GM19035 (cell line): ENCODE measurements around the gene NUP205.

Experiments
- ATAC-seq: cut with Tn5 transposase; IDR thresholded peaks from one replicate; pipeline ENCODE4 v1.9.1; 2021; ENCODE audit not compliant: unreplicated experiment

The NUP205 gene

GRCh38 chr7:135557455-135558336 lies at the start of gene NUP205:
Gene NUP205 (plus strand): TSS chr7:135557917. CDS start chr7:135557945, 28 bp downstream.
- peak; percentile 75 for ATAC-seq

- ATAC-seq: peak; percentile 19
Measured at GRCh38 chr7:135508883-135509588, 48.7 kb upstream of the NUP205 start.

GRCh38 chr7:135509589-135509838 lies 48.2 kb upstream of the NUP205 start:
- ATAC-seq: no peak

GRCh38 chr7:135509839-135510591 lies 47.7 kb upstream of the NUP205 start, which contains the start of gene CNOT4:
Gene CNOT4 (minus strand): TSS chr7:135510102. CDS start chr7:135438331, 71,771 bp downstream.
- ATAC-seq: peak; percentile 96

- no peak for ATAC-seq
Measured at GRCh38 chr7:135510592-135511183, 47.0 kb upstream of the NUP205 start.

- ATAC-seq: peak; percentile 28
Measured at GRCh38 chr7:135512135-135512887, 45.4 kb upstream of the NUP205 start.

- ATAC-seq: no peak
Measured at GRCh38 chr7:135514856-135515255, 42.9 kb upstream of the NUP205 start.

- ATAC-seq: no peak
Measured at GRCh38 chr7:135517060-135517459, 40.7 kb upstream of the NUP205 start.

GRCh38 chr7:135518748-135519147 lies 39.0 kb upstream of the NUP205 start:
- ATAC-seq: no peak

- no peak for ATAC-seq
Measured at GRCh38 chr7:135519233-135519688, 38.5 kb upstream of the NUP205 start.

- ATAC-seq: no peak
Measured at GRCh38 chr7:135519871-135520270, 37.8 kb upstream of the NUP205 start.

- ATAC-seq: no peak
Measured at GRCh38 chr7:135522509-135522908, 35.2 kb upstream of the NUP205 start.

GRCh38 chr7:135523146-135523545 lies 34.6 kb upstream of the NUP205 start:
- ATAC-seq: no peak

GRCh38 chr7:135525426-135525825 lies 32.3 kb upstream of the NUP205 start:
- no peak for ATAC-seq

- no peak for ATAC-seq
Measured at GRCh38 chr7:135527025-135527424, 30.7 kb upstream of the NUP205 start.

GRCh38 chr7:135536150-135536549 lies 21.6 kb upstream of the NUP205 start:
- ATAC-seq: no peak

- ATAC-seq: no peak
Measured at GRCh38 chr7:135537453-135537852, 20.3 kb upstream of the NUP205 start.

- no peak for ATAC-seq
Measured at GRCh38 chr7:135537905-135538304, 19.8 kb upstream of the NUP205 start.

GRCh38 chr7:135538376-135538775 lies 19.3 kb upstream of the NUP205 start:
- no peak for ATAC-seq

GRCh38 chr7:135539629-135540028 lies 18.1 kb upstream of the NUP205 start:
- no peak for ATAC-seq
